Gastrocnemius medialis (tissue), 4 donors: ENCODE results near the gene OIT3. TPM values are rescaled to one million over a fixed set of nuclear protein-coding genes. Genes with fewer than 3 reads are reported as not detected.
A peak's percentile ranks its signal among the peaks of the same experiment; 100 is the strongest.

ENCODE experiments used
- ATAC-seq, 2 donors: fragments of 150-250 bp; one replicate each; pipeline ENCODE4 v1.9.1; 2016
- DNase-seq, 2 donors: peaks; one replicate each; pipeline ENCODE4 v3.0.0-alpha.2; 2019
- H3K27ac ChIP-seq, 4 donors: fragments of 200-600 bp; sonication (generic); 1 replicate in 1 of 4; 2 replicates in 3 of 4; pipeline ENCODE4 v1.5.1; 2016 to 2018; ENCODE audit warnings: mild to moderate bottlenecking in 2 of 4, moderate library complexity in 1 of 4
- H3K27me3 ChIP-seq, 3 donors: fragments of 200-600 bp; sonication (generic) in 2 of 3; 1 replicate in 1 of 3; 2 replicates in 2 of 3; pipeline versions ENCODE4 v1.5.1 to v1.6.0; 2016 to 2019; ENCODE audit warnings: mild to moderate bottlenecking in 1 of 3, moderate library complexity in 1 of 3
- H3K36me3 ChIP-seq, 2 donors: fragments of 200-600 bp; sonication (generic) in 1 of 2; one replicate each; pipeline ENCODE4 v1.5.1; 2017 to 2018
- H3K4me1 ChIP-seq, 2 donors: fragments of 200-600 bp; sonication (generic) in 1 of 2; one replicate each; pipeline ENCODE4 v1.5.1; 2016 to 2017; ENCODE audit warnings: mild to moderate bottlenecking in 2 of 2
- H3K4me3 ChIP-seq, 4 donors: fragments of 200-600 bp; sonication (generic) in 3 of 4; 1 replicate in 1 of 4; 2 replicates in 3 of 4; pipeline ENCODE4 v1.5.1; 2016 to 2019; ENCODE audit warnings: mild to moderate bottlenecking in 2 of 4
- H3K9me3 ChIP-seq, 3 donors: fragments of 200-600 bp; sonication (generic) in 2 of 3; 1 replicate in 1 of 3; 2 replicates in 2 of 3; pipeline ENCODE4 v1.5.1; 2016 to 2019
- POLR2A ChIP-seq, 2 donors: fragments of 450-650 bp; IDR thresholded peaks; one replicate each; pipeline ENCODE4 v1.6.1; 2017; ENCODE audit warnings: antibody characterized with exemption in 2 of 2, mild to moderate bottlenecking in 2 of 2, moderate library complexity in 2 of 2
- in situ Hi-C, 4 donors: fragments of 200-750 bp; cut with MboI; loops; one replicate each; pipeline versions ENCODE4 v1.15.0 to v1.8.0; 2017; ENCODE audit warnings: low sequenced_read_pairs in 4 of 4
- intact Hi-C: fragments of 100-400 bp; cut with DNase I; formaldehyde crosslinking; loops from one replicate; pipeline ENCODE4 v1.15.1; 2023; ENCODE audit warnings: low total_unique reads
- total RNA-seq, 4 donors: library from RNA; depleted of rRNA; stranded (reverse); fragments of >200 nt; gene quantifications; one replicate each; pipeline versions ENCODE4 v1.1.0 to v1.2.3, GENCODE V29; 2016
- TF ChIP-seq, protein P1 (sequence below), 5 experiments: fragments of 450-650 bp in 3 of 5; fragments of 200-600 bp in 2 of 5; sonication (generic) in 2 of 5; IDR thresholded peaks in 4 of 5; conservative IDR thresholded peaks in 1 of 5; 1 replicate in 4 of 5; 2 replicates in 1 of 5; pipeline ENCODE4 v1.5.1; 2016 to 2019; ENCODE audit warnings: antibody characterized with exemption in 5 of 5, mild to moderate bottlenecking in 3 of 5, moderate library complexity in 3 of 5

OIT3 gene
- under 1 TPM in 2 of 4 donors, not detected in 2; 0.13 to 0.25 TPM for total RNA-seq

DNA sequence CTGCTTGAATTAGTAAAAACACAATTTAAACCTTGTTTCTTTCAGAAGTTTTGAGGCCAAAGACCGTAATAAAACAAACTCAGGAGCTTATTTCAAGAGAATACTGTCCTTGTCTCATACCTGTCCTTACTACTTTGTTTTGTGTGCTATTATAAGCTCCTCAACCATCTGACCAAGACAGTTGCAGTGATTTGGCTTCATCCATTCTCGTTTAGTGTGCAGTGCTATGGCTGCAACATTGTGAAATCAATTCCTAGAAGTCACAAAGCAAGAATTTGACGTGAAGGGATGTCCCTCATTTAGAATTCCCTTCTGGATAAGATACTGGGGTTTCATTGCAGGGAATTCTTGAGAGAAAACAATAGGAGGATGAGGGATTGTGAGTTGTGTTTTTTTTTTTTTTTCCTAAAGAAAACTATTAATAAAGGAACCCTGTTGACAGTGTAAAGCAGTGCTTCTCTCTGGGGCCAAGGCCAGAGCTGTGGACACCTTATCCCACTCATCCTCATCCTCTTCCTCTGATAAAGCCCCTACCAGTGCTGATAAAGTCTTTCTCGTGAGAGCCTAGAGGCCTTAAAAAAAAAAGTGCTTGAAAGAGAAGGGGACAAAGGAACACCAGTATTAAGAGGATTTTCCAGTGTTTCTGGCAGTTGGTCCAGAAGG, at the start of gene OIT3:
Gene OIT3, plus strand, starts transcription at position 604 of the 663 bp plus-strand sequence. CDS start 60 bp downstream, outside the sequence.
- TF ChIP-seq POLR2A (IDR thresholded peaks at IDR 0.05) = no peak
- TF ChIP-seq, protein P1, sequence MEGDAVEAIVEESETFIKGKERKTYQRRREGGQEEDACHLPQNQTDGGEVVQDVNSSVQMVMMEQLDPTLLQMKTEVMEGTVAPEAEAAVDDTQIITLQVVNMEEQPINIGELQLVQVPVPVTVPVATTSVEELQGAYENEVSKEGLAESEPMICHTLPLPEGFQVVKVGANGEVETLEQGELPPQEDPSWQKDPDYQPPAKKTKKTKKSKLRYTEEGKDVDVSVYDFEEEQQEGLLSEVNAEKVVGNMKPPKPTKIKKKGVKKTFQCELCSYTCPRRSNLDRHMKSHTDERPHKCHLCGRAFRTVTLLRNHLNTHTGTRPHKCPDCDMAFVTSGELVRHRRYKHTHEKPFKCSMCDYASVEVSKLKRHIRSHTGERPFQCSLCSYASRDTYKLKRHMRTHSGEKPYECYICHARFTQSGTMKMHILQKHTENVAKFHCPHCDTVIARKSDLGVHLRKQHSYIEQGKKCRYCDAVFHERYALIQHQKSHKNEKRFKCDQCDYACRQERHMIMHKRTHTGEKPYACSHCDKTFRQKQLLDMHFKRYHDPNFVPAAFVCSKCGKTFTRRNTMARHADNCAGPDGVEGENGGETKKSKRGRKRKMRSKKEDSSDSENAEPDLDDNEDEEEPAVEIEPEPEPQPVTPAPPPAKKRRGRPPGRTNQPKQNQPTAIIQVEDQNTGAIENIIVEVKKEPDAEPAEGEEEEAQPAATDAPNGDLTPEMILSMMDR (IDR thresholded peaks at IDR 0.05 in 4 of 5, conservative IDR thresholded peaks at IDR 0.05 in 1 of 5) = no peak
- ATAC-seq = peak in 1 of 2 donors; percentile 60
- Histone ChIP-seq H3K9me3 (no peaks in the 10 kb centered on the region), H3K27me3 (no peaks in the 10 kb centered on the region), H3K4me1 (peaks cover 0 to 4% of the 10 kb centered on the region in 2 donors), H3K27ac (no peak within 1 kb of the TSS), H3K4me3 (no peak within 1 kb of the TSS), H3K36me3 (peaks cover 0 to 5% of the 10 kb centered on the region in 2 donors)
- no peak for DNase-seq
- in situ Hi-C loops (no loop called here), intact Hi-C loops (no loop called here)

DNA sequence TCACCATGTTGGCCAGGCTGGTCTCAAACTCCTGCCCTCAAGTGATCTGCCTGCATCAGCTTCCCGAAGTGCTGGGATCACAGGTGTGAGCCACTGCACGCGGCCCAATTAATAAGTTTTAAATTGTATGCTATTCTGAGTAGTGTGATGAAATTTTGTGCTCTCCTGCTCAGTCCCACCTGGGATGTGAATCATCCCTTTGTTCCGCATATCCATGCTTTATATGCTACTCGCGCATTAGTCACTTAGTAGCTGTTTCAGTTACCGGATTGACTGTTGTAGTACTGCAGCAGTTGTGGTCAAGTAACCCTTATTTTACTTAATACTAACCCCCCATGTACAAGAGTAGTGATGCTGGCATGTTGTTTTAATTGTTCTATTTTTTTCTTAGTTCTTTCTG, 47.3 kb upstream of the OIT3 start:
- intact Hi-C loops = no loop called here
- in situ Hi-C loops = no loop called here
- no peaks in the 10 kb centered on the region for H3K36me3 ChIP-seq
- DNase-seq (no peak), ATAC-seq (no peak)
- no peak overlapping the region for H3K4me3 ChIP-seq
- H3K27me3 ChIP-seq = no peaks in the 10 kb centered on the region
- TF ChIP-seq, protein P1 (IDR thresholded peaks at IDR 0.05 in 4 of 5, conservative IDR thresholded peaks at IDR 0.05 in 1 of 5) = no peak
- TF ChIP-seq POLR2A (IDR thresholded peaks at IDR 0.05) = no peak
- H3K4me1 ChIP-seq = no peaks in the 10 kb centered on the region
- no peaks in the 10 kb centered on the region for H3K9me3 ChIP-seq
- H3K27ac ChIP-seq = no peak overlapping the region

GRCh38 chr10:72847681-72848080, 45.9 kb upstream of the OIT3 start:
- H3K27me3 ChIP-seq = no peaks in the 10 kb centered on the region
- ATAC-seq = no peak
- no peak overlapping the region for H3K27ac ChIP-seq
- in situ Hi-C loops = no loop called here
- TF ChIP-seq POLR2A (IDR thresholded peaks at IDR 0.05) = no peak
- TF ChIP-seq, protein P1 (IDR thresholded peaks at IDR 0.05 in 4 of 5, conservative IDR thresholded peaks at IDR 0.05 in 1 of 5) = no peak
- intact Hi-C loops = no loop called here
- no peaks in the 10 kb centered on the region for H3K4me1 ChIP-seq
- H3K4me3 ChIP-seq = no peak overlapping the region
- H3K36me3 ChIP-seq = no peaks in the 10 kb centered on the region
- no peak for DNase-seq
- no peaks in the 10 kb centered on the region for H3K9me3 ChIP-seq

- Histone ChIP-seq H3K27ac (no peak overlapping the region), H3K27me3 (no peaks in the 10 kb centered on the region), H3K4me1 (no peaks in the 10 kb centered on the region), H3K4me3 (no peak overlapping the region), H3K36me3 (no peaks in the 10 kb centered on the region), H3K9me3 (no peaks in the 10 kb centered on the region)
- TF ChIP-seq POLR2A (IDR thresholded peaks at IDR 0.05) = no peak
- TF ChIP-seq, protein P1 (IDR thresholded peaks at IDR 0.05 in 4 of 5, conservative IDR thresholded peaks at IDR 0.05 in 1 of 5) = no peak
- ATAC-seq = no peak
- in situ Hi-C loops = no loop called here
- DNase-seq = no peak
- intact Hi-C loops = no loop called here
Observed at GRCh38 chr10:72850861-72851260, 42.7 kb upstream of the OIT3 start.

DNA sequence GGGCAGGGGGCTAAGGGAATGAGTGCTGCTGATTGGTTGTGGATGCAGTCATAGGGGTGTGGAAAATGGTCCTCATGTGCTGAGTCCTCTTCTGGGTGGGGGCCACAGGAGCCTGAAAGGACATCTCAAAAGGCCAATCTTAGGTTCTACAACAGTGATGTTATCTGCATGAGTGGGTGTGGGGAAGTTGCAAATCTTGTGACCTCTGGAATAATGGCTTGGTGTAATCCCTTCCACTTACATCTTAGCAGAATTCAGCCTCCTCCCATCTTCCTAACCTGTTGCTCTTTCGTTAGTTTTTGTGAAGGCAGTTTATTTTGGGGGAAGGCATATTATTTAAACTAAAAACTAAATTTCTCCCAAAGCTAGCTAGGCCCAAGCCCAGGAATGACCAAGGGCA, 42.0 kb upstream of the OIT3 start:
- TF ChIP-seq, protein P1 (IDR thresholded peaks at IDR 0.05 in 4 of 5, conservative IDR thresholded peaks at IDR 0.05 in 1 of 5) = no peak
- TF ChIP-seq POLR2A (IDR thresholded peaks at IDR 0.05) = no peak
- intact Hi-C loops = no loop called here
- H3K4me3 ChIP-seq = no peak overlapping the region
- H3K9me3 ChIP-seq = no peaks in the 10 kb centered on the region
- ATAC-seq = no peak
- H3K4me1 ChIP-seq = no peaks in the 10 kb centered on the region
- DNase-seq = no peak
- in situ Hi-C loops = no loop called here
- no peaks in the 10 kb centered on the region for H3K36me3 ChIP-seq
- H3K27ac ChIP-seq = no peak overlapping the region
- no peaks in the 10 kb centered on the region for H3K27me3 ChIP-seq
